Lung (tissue), 16 donors: ENCODE measurements around the gene PWWP2A. TPM values are rescaled to one million over a fixed set of nuclear protein-coding genes. Genes with fewer than 3 reads are reported as not detected.

ENCODE experiments used
- ATAC-seq: fragments of 200-7000 bp; cut with Tn5 transposase; one replicate; pipeline ENCODE4 v1.9.1; 2020; ENCODE audit warnings: moderate number of reproducible peaks; ENCODE audit not compliant: insufficient read depth, low FRiP score
- DNase-seq, 3 donors: peaks; one replicate each; pipeline ENCODE4 v3.0.0-alpha.2; 2013 to 2017
- H3K27ac ChIP-seq, 2 donors: one replicate each; pipeline ENCODE4 v1.5.1; 2013; ENCODE audit warnings: mild to moderate bottlenecking in 2 of 2, moderate library complexity in 2 of 2, control low read depth in 1 of 2, inconsistent platforms in 1 of 2, low read depth in 1 of 2, low read length in 1 of 2
- H3K27me3 ChIP-seq, 3 donors: one replicate each; pipeline ENCODE4 v1.5.1; 2013; ENCODE audit warnings: low read length in 2 of 3; ENCODE audit not compliant: control insufficient read depth in 3 of 3, insufficient read depth in 3 of 3
- H3K36me3 ChIP-seq, 4 donors: one replicate each; pipeline ENCODE4 v1.5.1; 2013; ENCODE audit warnings: low read length in 4 of 4, mild to moderate bottlenecking in 1 of 4, moderate library complexity in 1 of 4; ENCODE audit not compliant: control insufficient read depth in 4 of 4, insufficient read depth in 4 of 4
- H3K4me1 ChIP-seq, 5 donors: one replicate each; pipeline ENCODE4 v1.5.1; 2013; ENCODE audit warnings: low read length in 5 of 5, mild to moderate bottlenecking in 2 of 5, moderate library complexity in 1 of 5; ENCODE audit not compliant: control insufficient read depth in 5 of 5, insufficient read depth in 5 of 5
- H3K4me3 ChIP-seq: one replicate; pipeline ENCODE4 v1.5.1; 2013; ENCODE audit warnings: mild to moderate bottlenecking, control low read depth, moderate library complexity
- H3K9ac ChIP-seq, 2 donors: one replicate each; pipeline ENCODE4 v1.5.1; 2013; ENCODE audit warnings: low read length in 2 of 2, control low read depth in 1 of 2; ENCODE audit not compliant: insufficient read depth in 1 of 2
- H3K9me3 ChIP-seq, 4 donors: one replicate each; pipeline ENCODE4 v1.5.1; 2013; ENCODE audit warnings: low read length in 3 of 4, mild to moderate bottlenecking in 1 of 4, moderate library complexity in 1 of 4; ENCODE audit not compliant: control insufficient read depth in 4 of 4, insufficient read depth in 3 of 4
- CTCF ChIP-seq: IDR thresholded peaks from 2 replicates; pipeline ENCODE4 v1.5.1; 2012; ENCODE audit warnings: mild to moderate bottlenecking; ENCODE audit errors: control extremely low read depth, extremely low read depth
- WGBS, 2 donors: extraction: QIAGEN DNeasy Blood & Tissue Kit; methylation state at CpG; one replicate each; pipeline ENCODE4 v1.1.7; 2013; 5-methylcytosine and 5-hydroxymethylcytosine counted together
- long read RNA-seq, 5 donors: transcript quantifications; one replicate each; lab custom pipeline, GENCODE V29; 2026
- polyA plus RNA-seq, 2 donors: library from polyadenylated mRNA; stranded (reverse); fragments of 200-250 nt; gene quantifications; one replicate each; pipeline ENCODE4 v1.2.1, GENCODE V29; 2013
- total RNA-seq, 2 donors: library from RNA; depleted of rRNA in 1 of 2; stranded (reverse); fragments of >200 nt in 1 of 2; gene quantifications; one replicate each; pipeline ENCODE4 v1.2.1, GENCODE V29; 2014 to 2021
- donor health status: control.
- donor health status: control.
- donor health status: Bipolar disorder and iron deficiency.
- donor health status: healthy.
- donor health status: DM: yes; HTN: yes; CAD: no.

The PWWP2A gene
- 10 to 100 TPM; 23.0 to 49.0 TPM for total RNA-seq
- 10 to 100 TPM in 1 of 2 donors, 1 to 10 TPM in 1; 7.9 to 10.0 TPM for polyA plus RNA-seq
- long read RNA-seq, donor 1, transcript PWWP2A-201 (2 exons, 3,346 nt), result major isoform, 12 of 169 reads
- long read RNA-seq, donor 1, partial matches to known transcripts, result 119 of 169 reads
- long read RNA-seq, donor 1, other reads (novel, unspliced or antisense), result 34 of 169 reads
- long read RNA-seq, donor 2, transcript PWWP2A-201 (2 exons, 3,346 nt), result major isoform, 5 of 7 reads
- long read RNA-seq, donor 2, partial matches to known transcripts, result 0 of 7 reads
- long read RNA-seq, donor 2, other reads (novel, unspliced or antisense), result 0 of 7 reads
- long read RNA-seq, donor 3, transcript PWWP2A-201 (2 exons, 3,346 nt), result major isoform, 5 of 55 reads
- long read RNA-seq, donor 3, partial matches to known transcripts, result 41 of 55 reads
- long read RNA-seq, donor 3, other reads (novel, unspliced or antisense), result 6 of 55 reads
- long read RNA-seq, donor 4, partial matches to known transcripts, result 0 of 4 reads
- long read RNA-seq, donor 4, other reads (novel, unspliced or antisense), result 0 of 4 reads
- long read RNA-seq, donor 5, transcript PWWP2A-201 (2 exons, 3,346 nt), result major isoform, 15 of 18 reads
- long read RNA-seq, donor 5, partial matches to known transcripts, result 0 of 18 reads
- long read RNA-seq, donor 5, other reads (novel, unspliced or antisense), result 0 of 18 reads

- peaks cover 0 to 4% (median 0%) of the 10 kb centered on the region in 5 donors for H3K4me1 ChIP-seq
- WGBS, 2 donors, result 0 to 1% methylated on average over 50 to 55 of the region's 55 CpGs
- H3K9me3 ChIP-seq, result no peaks in the 10 kb centered on the region
- ATAC-seq (peak; percentile 90), DNase-seq (peak; percentile 100)
- peak within 1 kb of the TSS; percentile 68 to 71 for H3K9ac ChIP-seq
- H3K36me3 ChIP-seq, result peaks cover 0 to 9% (median 3%) of the 10 kb centered on the region in 4 donors
- H3K4me3 ChIP-seq, result peak within 1 kb of the TSS; percentile 96
- H3K27me3 ChIP-seq, result no peaks in the 10 kb centered on the region
- H3K27ac ChIP-seq, result peak within 1 kb of the TSS; percentile 99
- TF ChIP-seq CTCF, result no peak
Measured at GRCh38 chr5:160119142-160119904, at the start of gene PWWP2A. PWWP2A (minus strand) TSS chr5:160119450; CDS start chr5:160119388, 62 bp downstream.

- no peak for ATAC-seq
- no peaks in the 10 kb centered on the region for H3K27me3 ChIP-seq
- no peaks in the 10 kb centered on the region for H3K36me3 ChIP-seq
- H3K4me3 ChIP-seq, result no peak overlapping the region
- no peak overlapping the region for H3K9ac ChIP-seq
- no peaks in the 10 kb centered on the region for H3K9me3 ChIP-seq
- DNase-seq, result no peak
- WGBS, 2 donors, result 92 to 94% methylated on average over 3 of the region's 3 CpGs
- H3K27ac ChIP-seq, result no peak overlapping the region
- peaks cover 0 to 15% (median 11%) of the 10 kb centered on the region in 5 donors for H3K4me1 ChIP-seq
- TF ChIP-seq CTCF, result no peak
Measured at GRCh38 chr5:160167624-160168165, 48.4 kb upstream of the PWWP2A start.

- no peak for ATAC-seq
- Histone ChIP-seq H3K9ac (no peak overlapping the region), H3K9me3 (no peaks in the 10 kb centered on the region), H3K4me3 (no peak overlapping the region), H3K27ac (no peak overlapping the region), H3K36me3 (no peaks in the 10 kb centered on the region), H3K27me3 (no peaks in the 10 kb centered on the region), H3K4me1 (peaks cover 0 to 15% (median 11%) of the 10 kb centered on the region in 5 donors)
- 68 to 70% methylated on average over 10 of the region's 10 CpGs for WGBS, 2 donors
- TF ChIP-seq CTCF, result no peak
- no peak for DNase-seq
Measured at GRCh38 chr5:160166973-160167623, 47.8 kb upstream of the PWWP2A start.
